Stimulated activated CD4-positive, alpha-beta T cell treated with anti-CD3 and anti-CD28 coated beads, Interleukin-2, amount 100 ng/mL, for 4 hours (primary cell): Measurements from ENCODE around the gene C1QTNF1.
A peak's percentile ranks its signal among the peaks of the same experiment; 100 is the strongest.

ENCODE experiments used
- DNase-seq: peaks from one replicate; pipeline ENCODE4 v3.0.0-alpha.2; 2020; ENCODE audit warnings: low read depth

The C1QTNF1 gene

GRCh38 chr17:79080349-79080748 is 56.4 kb downstream of the C1QTNF1 start:
- DNase-seq, result no peak

DNA sequence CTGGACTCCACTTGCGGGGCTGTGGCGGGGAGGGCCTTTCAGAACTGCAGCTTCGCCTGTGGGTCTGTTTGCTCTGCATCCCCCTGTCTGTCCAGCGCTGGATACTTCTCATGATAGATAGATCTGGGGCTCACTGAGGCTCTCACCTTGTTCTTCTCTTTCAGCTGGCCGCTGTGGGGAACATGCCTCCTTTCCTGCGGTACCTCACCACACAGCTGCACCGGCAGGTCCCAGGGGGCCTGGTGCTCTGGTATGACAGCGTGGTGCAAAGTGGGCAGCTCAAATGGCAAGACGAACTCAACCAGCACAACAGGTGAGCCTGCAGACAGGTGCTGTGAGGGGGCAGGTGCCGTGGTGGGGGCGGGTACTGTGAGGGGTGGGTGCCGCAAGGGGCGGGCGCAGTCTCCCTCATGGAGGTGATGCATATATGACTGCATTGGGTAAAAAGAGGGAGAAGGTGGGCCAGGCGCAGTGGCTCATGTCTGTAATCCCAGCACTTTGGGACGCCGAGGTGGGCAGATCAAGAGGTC is 56.9 kb downstream of the C1QTNF1 start:
- DNase-seq, result no peak

- no peak for DNase-seq
Measured at GRCh38 chr17:79081571-79082276, 57.8 kb downstream of the C1QTNF1 start.

GRCh38 chr17:79082311-79083190 is 58.6 kb downstream of the C1QTNF1 start:
- peak; percentile 9 for DNase-seq

DNA sequence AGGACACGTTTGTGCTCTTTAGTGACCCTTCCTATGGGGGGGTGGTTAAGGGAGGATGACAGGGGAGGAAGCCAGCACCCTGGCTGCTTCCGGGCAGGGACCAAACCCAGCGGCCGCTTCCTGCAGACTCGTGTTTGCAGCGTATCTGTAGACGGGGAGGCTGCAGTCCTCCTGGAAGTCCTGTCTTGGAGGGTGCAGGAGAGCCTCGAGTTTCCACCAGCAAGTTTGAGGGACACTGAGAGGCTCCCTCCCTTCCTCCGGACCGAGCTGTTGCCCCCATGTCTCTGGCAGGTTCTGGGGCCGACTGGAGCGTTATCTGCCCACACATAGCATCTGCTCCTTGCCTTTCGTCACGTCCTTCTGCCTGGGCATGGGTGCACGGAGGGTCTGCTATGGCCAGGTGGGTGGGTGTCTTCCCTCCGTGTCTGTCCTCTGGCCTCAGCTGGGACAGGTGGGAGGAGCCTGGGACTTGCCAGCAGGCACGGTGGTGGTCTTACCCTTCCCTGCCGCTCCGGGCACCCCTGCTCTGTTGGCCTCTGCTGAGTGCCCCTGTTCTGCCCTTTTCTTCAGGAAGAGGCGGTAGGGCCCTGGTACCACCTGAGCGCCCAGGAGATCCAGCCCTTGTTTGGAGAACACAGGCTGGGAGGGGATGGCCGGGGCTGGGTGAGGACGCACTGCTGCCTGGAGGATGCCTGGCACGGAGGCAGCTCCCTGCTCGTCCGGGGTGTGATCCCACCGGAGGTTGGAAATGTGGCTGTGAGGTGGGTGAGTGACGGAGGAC is 59.4 kb downstream of the C1QTNF1 start:
- DNase-seq, result no peak

- no peak for DNase-seq
Measured at GRCh38 chr17:79084291-79085153, 60.6 kb downstream of the C1QTNF1 start.

DNA sequence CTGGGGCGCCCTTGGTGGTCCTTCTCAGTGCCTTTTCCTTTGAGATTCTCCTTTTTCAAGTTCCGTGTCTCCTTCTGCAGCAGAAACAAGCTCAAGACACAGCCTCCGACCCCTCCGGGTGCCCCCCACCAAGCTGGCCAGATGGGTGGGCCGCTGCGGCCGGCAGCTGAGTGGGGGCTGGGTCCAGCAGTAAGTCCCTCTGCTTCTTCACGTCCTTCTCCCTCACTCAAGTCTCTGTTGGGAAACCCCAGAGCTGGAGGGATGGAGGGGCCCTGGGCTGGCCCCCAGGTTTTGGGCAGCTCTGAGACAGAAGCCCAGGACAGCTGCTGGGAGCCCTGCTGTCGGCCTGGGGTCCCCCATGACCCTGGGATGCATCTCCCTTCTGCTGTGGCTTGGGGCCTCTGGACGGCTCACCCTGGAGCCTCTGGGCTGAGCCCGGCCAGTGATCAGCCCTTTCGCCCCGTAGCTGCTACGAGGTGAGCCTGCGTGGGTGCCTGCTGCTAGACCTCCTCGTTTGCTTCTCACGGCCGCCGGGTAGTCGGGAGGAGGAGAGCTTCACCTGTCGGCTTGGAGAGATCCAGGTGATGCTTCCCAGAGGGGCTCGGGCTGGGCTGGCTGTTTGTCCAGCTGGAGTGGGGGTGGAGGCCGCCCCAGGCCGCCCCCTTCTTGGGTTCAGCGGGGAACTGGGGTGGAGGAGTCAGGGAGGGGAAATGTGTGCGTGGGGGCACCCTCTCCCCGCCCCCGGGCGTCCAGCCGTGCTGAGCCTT is 61.4 kb downstream of the C1QTNF1 start:
- DNase-seq, result no peak

DNA sequence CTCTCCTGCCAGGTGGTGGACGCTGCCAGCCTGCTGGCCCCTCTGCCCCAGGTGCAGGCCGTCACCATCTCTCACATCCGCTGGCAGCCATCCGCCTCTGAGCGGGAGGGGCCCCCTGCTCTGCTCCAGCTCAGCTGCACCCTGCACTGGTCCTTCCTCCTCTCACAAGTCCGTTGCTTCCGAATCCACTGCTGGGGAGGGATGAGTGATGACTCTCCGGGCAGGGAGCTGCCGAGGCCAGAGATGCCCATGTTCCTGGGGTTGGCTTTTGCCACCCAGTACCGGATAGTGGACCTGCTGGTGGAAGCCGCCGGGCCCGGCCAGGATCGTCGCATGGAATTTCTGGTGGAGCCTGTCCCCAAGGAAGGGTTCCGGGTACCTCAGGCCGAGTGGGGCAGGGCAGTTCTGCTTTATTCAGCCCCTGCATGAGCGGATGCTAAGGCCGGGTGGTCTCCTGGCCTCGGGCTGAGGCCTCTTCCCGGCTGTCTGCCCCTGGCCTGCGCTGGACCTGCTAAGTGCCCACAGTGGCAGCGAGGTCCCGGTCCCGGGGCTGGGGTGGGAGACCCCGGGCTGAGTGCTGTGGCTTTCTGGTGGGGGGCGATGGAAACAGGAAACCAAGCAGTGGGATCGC is 62.1 kb downstream of the C1QTNF1 start:
- no peak for DNase-seq

- DNase-seq, result no peak
Measured at GRCh38 chr17:79086609-79087427, 62.8 kb downstream of the C1QTNF1 start.

- peak; percentile 54 for DNase-seq
Measured at GRCh38 chr17:79087428-79088143, 63.6 kb downstream of the C1QTNF1 start.

GRCh38 chr17:79088247-79088996 is 64.5 kb downstream of the C1QTNF1 start:
- no peak for DNase-seq

GRCh38 chr17:79088997-79089328 is 65.0 kb downstream of the C1QTNF1 start:
- no peak for DNase-seq

- DNase-seq, result no peak
Measured at GRCh38 chr17:79089720-79090442, 65.9 kb downstream of the C1QTNF1 start.

DNA sequence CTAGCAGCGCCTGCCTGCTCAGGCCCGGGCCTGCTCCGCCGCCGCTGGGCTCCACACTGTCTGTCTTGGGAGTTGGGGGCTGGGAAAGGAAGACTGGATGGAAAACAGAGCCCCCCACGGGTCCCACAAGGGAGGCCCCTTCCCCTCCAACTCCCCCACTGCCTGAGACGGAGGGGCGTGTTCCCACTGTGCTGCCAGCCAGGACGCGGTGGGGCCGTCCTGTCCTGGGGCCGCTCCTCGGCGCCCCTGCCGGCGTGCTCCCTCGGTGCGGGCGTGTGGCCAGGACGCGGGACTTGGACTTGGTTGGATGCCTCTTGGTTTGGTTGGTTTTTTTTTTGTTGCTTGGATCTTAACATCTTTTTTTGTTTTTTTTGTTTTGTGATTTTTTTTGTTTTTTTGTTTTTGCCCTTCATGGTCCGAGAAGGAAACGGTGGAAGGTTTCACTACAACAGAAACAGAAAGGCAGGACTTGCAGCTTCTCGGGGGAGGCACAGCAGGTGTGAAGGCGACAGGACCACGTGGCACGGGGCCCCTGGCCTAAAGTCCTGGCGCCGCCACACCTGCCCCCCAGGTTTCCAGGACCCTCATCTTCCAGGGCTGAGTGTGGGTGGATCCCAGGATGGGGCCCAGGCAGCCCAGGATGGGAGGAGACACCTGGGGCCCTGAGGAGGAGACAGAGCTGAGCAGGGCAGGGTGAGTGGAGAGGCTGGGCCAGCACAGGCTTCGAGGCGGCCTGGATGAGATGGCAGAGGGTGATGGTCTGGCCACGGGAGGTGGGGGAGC is 66.7 kb downstream of the C1QTNF1 start:
- no peak for DNase-seq

DNA sequence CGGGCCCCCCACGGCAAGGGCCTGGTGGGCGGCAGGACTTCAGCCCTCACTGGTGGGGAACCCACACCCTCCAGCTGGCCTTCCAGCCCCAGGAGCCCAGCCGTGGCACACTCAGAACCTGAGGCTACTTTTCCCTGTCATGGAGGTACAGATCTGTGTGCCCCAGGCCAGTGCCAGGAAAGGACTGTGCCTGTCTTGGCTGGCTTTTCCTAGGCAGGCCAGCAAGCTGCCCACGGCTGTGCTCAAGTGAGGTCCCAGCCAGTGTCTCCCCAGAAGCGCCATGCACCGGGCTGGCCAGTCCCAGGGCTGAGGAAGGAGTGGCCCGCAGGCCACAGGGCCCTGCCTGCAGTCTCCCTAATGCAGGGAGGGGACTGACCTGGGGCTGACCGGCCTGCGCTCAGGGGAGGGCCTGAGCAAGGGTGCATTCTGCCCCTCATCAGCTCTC is 67.3 kb downstream of the C1QTNF1 start:
- no peak for DNase-seq

DNA sequence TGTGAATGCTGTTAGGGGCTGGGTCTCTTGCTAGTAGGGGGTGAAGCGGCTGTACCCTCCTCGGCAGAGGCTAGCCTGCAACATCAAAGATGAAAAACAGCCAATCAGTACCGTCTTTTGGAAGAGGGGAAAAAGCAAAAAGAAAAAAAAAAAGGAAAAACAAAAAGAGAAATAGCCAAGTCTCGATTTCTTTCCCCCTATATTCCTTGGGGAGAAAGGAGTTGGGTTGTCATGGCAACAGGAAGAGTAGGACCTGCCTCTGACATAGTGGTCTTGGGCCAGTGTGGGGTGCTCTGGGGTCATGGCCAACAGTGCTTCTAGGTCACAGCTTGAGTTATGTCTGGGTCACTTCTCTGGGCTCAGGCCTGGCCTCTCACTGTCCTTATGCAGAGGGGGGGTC is 68.6 kb downstream of the C1QTNF1 start:
- no peak for DNase-seq
